Measurements from ENCODE around the gene PAX9. TPM values are rescaled to one million over a fixed set of nuclear protein-coding genes. Genes with fewer than 3 reads are reported as not detected.

The PAX9 gene
- total and polyA plus RNA-seq, 8 donors = 0.35 to 1.4 (median 0.51) TPM

DNA sequence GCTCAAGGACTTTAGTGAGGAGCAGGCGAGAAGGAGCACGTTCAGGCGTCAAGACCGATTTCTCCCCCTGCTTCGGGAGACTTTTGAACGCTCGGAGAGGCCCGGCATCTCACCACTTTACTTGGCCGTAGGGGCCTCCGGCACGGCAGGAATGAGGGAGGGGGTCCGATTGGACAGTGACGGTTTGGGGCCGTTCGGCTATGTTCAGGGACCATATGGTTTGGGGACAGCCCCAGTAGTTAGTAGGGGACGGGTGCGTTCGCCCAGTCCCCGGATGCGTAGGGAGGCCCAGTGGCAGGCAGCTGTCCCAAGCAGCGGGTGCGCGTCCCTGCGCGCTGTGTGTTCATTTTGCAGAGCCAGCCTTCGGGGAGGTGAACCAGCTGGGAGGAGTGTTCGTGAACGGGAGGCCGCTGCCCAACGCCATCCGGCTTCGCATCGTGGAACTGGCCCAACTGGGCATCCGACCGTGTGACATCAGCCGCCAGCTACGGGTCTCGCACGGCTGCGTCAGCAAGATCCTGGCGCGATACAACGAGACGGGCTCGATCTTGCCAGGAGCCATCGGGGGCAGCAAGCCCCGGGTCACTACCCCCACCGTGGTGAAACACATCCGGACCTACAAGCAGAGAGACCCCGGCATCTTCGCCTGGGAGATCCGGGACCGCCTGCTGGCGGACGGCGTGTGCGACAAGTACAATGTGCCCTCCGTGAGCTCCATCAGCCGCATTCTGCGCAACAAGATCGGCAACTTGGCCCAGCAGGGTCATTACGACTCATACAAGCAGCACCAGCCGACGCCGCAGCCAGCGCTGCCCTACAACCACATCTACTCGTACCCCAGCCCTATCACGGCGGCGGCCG is 1.1 kb downstream of the PAX9 start:
- Histone ChIP-seq H3K27ac (no peak overlapping the region), H3K36me3 (no peaks in the 10 kb centered on the region), H3K27me3 (peaks cover 100% of the 10 kb centered on the region in 2 donors), H3K9me3 (no peaks in the 10 kb centered on the region), H3K4me3 (peak overlapping the region in 1 of 2 donors; percentile 25), H3K4me1 (peaks cover 15 to 38% of the 10 kb centered on the region in 2 donors)
- TF ChIP-seq, protein P1, sequence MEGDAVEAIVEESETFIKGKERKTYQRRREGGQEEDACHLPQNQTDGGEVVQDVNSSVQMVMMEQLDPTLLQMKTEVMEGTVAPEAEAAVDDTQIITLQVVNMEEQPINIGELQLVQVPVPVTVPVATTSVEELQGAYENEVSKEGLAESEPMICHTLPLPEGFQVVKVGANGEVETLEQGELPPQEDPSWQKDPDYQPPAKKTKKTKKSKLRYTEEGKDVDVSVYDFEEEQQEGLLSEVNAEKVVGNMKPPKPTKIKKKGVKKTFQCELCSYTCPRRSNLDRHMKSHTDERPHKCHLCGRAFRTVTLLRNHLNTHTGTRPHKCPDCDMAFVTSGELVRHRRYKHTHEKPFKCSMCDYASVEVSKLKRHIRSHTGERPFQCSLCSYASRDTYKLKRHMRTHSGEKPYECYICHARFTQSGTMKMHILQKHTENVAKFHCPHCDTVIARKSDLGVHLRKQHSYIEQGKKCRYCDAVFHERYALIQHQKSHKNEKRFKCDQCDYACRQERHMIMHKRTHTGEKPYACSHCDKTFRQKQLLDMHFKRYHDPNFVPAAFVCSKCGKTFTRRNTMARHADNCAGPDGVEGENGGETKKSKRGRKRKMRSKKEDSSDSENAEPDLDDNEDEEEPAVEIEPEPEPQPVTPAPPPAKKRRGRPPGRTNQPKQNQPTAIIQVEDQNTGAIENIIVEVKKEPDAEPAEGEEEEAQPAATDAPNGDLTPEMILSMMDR (IDR thresholded peaks at IDR 0.05) = no peak
- intact Hi-C loops (cut with DNase I) = no loop called here
- peak in 1 of 4 donors; percentile 77 for DNase-seq
- ATAC-seq = peak; percentile 4

DNA sequence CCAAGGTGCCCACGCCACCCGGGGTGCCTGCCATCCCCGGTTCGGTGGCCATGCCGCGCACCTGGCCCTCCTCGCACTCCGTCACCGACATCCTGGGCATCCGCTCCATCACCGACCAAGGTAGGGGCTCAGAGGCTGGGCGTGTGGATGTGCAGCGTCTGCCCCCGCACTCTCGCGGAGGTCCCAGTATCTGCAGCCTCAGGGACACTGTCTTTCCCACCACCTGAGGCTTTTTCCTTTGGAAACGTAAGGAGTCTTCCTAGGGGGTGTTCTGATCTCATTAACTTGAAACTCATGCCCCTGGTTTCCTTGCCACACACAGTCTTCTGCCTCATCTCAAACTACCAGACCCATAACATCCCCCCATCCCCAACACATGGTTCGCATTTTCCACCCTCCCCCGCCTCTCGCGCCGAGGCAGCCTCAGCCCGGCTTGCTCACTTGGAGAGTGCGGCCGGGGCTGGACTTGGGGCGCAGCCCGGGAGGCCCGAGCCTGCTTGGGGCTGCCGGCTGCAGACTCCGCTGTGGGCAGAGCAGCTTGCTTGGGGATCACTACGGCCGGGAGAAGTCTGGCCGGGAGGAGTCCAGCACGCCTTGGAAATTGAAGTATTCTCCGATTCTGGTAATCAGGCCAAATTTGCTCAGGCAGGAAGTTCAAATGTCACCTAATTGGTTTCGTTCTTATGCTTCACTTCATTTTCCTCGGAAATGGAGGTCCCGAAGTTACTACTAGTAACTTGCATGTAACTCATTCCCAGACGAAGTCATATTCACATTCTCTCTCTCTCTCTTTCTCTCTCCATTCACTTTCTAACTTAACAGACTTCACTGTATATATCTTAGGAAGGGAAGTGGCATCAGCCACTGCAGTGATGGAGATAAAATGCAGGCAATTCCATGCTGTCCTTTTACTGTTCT is 2.0 kb downstream of the PAX9 start:
- peaks cover 15 to 35% of the 10 kb centered on the region in 2 donors for H3K4me1 ChIP-seq
- no peak overlapping the region for H3K27ac ChIP-seq
- TF ChIP-seq, protein P1 (IDR thresholded peaks at IDR 0.05) = no peak
- intact Hi-C loops (cut with DNase I) = no loop called here
- H3K4me3 ChIP-seq = no peak overlapping the region
- H3K27me3 ChIP-seq = peaks cover 100% of the 10 kb centered on the region in 2 donors
- H3K36me3 ChIP-seq = no peaks in the 10 kb centered on the region
- peak; percentile 13 for ATAC-seq
- H3K9me3 ChIP-seq = no peaks in the 10 kb centered on the region
- DNase-seq = peak in 1 of 4 donors; percentile 78

DNA sequence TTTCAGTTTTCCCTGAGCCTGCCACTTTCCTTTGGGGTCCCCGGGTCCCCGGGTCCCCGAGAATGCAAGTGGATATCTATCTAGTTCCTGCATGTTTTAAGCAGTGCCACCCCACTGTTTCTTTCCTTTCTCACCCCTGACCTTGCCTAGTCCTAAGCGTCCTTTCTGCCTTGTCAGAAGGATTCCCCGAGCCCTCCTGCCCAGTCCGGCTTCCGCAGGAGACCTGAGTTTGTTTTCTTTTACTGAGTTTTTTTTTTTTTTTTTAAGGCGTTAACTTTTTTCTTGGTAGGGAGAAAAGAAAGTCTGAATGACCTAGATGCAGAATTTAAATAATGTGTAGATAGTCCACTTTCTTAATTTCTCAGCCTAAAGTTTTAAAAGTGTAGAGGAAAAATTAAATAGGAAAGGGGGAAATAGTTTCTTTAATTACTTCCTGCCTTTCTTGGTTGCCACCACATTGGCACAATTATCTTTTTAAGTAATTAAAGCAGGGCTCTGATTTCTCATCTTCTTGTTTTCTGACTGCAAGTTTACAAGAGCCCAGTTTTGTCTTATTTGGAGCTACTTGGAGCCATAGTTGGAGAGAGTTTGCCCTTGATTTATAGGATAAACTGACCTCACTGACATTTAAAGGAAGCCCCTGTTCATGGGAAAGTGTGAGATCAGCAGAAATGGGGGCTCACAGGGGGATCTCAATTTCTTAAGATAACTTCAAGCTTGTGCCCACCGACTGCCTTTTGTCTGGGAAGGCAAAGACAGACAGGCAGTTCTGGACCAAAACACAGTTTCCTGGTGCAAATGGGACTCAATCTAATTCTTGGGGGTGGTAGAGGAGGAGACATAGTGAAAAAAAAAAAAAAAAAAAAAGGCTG is 2.9 kb downstream of the PAX9 start:
- H3K36me3 ChIP-seq = no peaks in the 10 kb centered on the region
- TF ChIP-seq, protein P1 (IDR thresholded peaks at IDR 0.05) = no peak
- peaks cover 15 to 35% of the 10 kb centered on the region in 2 donors for H3K4me1 ChIP-seq
- H3K27ac ChIP-seq = no peak overlapping the region
- DNase-seq (no peak), ATAC-seq (no peak)
- peaks cover 91 to 100% of the 10 kb centered on the region in 2 donors for H3K27me3 ChIP-seq
- H3K9me3 ChIP-seq = no peaks in the 10 kb centered on the region
- intact Hi-C loops (cut with DNase I) = no loop called here
- no peak overlapping the region for H3K4me3 ChIP-seq

DNA sequence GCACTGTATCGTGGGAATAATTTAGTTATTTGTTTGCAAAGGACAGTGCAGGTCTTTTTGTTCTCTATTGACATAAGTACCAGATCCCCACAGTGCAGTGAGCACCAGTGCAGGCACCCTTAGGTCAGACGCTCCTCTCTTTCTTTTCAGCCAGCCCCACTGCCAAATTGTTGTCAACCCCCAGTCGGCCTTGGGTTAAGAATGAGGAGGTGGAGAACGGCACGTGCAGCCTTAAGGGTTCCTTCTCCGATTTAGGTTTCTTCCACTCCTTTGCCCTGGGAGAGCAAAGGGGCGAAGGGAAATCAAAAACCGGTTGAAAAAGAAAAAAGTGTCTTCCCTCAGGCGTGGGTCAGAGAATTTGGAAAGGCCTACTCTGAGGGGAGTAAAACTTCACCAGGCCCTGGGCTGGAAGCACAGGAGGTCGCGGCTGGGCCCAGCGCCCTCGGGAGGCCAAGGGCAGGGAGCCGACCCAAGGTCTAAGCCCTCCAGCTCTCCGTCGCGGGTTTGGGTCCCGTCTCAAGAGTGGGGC is 4.3 kb downstream of the PAX9 start:
- Histone ChIP-seq H3K27ac (no peak overlapping the region), H3K27me3 (peaks cover 85 to 100% of the 10 kb centered on the region in 2 donors)
- DNase-seq = no peak

More for the DNA sequence above, 4.3 kb downstream of the PAX9 start:
- no peaks in the 10 kb centered on the region for H3K9me3 ChIP-seq
- peaks cover 15 to 35% of the 10 kb centered on the region in 2 donors for H3K4me1 ChIP-seq
- no peak overlapping the region for H3K4me3 ChIP-seq
- ATAC-seq = no peak
- TF ChIP-seq, protein P1 (IDR thresholded peaks at IDR 0.05) = no peak
- intact Hi-C loops (cut with DNase I) = no loop called here
- no peaks in the 10 kb centered on the region for H3K36me3 ChIP-seq
